Measurements from ENCODE around the gene NECTIN1. TPM values are rescaled to one million over a fixed set of nuclear protein-coding genes. Genes with fewer than 3 reads are reported as not detected.

The NECTIN1 gene
- total RNA-seq, 1 donor from 2014 or later = 85.3 TPM

DNA sequence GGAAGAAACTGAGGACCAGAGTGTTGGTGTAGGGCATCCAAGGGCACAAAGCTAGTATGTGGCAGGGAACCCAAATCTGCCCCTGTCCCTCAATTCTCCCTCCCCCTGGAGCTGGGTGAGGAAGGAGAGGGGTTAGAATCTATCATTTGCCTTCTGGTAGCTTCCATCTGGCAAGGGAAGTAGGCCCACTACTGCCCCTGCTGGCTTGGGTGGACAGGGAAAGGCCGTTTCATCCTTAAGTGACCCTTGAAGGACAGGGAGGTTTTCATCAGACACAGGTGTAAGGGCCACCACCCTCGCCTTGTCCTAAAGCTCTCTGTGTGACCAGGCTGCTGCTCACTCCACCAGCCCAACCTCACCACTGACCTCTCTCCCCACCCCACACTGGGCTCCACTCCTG, 22.1 kb downstream of the NECTIN1 start:
- DNase-seq (ENCODE audit: low read depth) (no peak), FAIRE-seq (peak; percentile 60)
- no peak overlapping the region for H3K4me3 ChIP-seq (ENCODE audit: low read depth, low read length)
- peaks cover 34% of the 10 kb centered on the region for H3K36me3 ChIP-seq (ENCODE audit: control insufficient read depth, insufficient read depth, low read length)
- H3K27me3 ChIP-seq (ENCODE audit: control insufficient read depth, insufficient read depth, low read length) = no peaks in the 10 kb centered on the region
- TF ChIP-seq CTCF (IDR thresholded peaks at IDR 0.05; ENCODE audit: insufficient read depth, low read length, severe bottlenecking) = peak; percentile 57

- no peak for DNase-seq (ENCODE audit: low read depth)
- H3K4me3 ChIP-seq (ENCODE audit: low read depth, low read length) = no peak overlapping the region
- FAIRE-seq = no peak
- H3K27me3 ChIP-seq (ENCODE audit: control insufficient read depth, insufficient read depth, low read length) = no peaks in the 10 kb centered on the region
- peaks cover 29% of the 10 kb centered on the region for H3K36me3 ChIP-seq (ENCODE audit: control insufficient read depth, insufficient read depth, low read length)
- no peak for TF ChIP-seq CTCF (IDR thresholded peaks at IDR 0.05; ENCODE audit: insufficient read depth, low read length, severe bottlenecking)
Measured at GRCh38 chr11:119706029-119706428, 23.0 kb downstream of the NECTIN1 start.

DNA sequence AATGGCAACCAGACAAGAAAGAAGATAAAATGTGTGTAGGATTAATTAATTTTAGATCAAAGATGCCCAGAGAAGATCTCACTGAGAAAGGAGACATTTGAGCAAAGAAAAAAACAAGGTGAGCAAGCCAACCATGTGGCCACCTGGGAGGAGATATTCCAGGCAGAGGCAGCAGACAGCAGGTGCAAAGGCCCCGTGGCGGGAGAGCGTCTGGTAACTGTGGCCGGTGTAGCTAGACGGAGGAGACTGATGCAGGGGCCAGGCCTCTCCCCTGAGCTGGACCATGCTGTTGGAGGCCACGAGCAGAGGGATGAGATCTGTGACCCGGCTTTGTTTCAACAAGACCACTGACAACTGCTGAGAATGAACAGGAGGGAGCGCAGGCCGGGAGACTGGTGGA, 23.6 kb downstream of the NECTIN1 start:
- Histone ChIP-seq H3K36me3 (ENCODE audit: control insufficient read depth, insufficient read depth, low read length) (peaks cover 25% of the 10 kb centered on the region), H3K27me3 (ENCODE audit: control insufficient read depth, insufficient read depth, low read length) (no peaks in the 10 kb centered on the region), H3K4me3 (ENCODE audit: low read depth, low read length) (no peak overlapping the region)
- FAIRE-seq = no peak
- no peak for DNase-seq (ENCODE audit: low read depth)
- no peak for TF ChIP-seq CTCF (IDR thresholded peaks at IDR 0.05; ENCODE audit: insufficient read depth, low read length, severe bottlenecking)

DNA sequence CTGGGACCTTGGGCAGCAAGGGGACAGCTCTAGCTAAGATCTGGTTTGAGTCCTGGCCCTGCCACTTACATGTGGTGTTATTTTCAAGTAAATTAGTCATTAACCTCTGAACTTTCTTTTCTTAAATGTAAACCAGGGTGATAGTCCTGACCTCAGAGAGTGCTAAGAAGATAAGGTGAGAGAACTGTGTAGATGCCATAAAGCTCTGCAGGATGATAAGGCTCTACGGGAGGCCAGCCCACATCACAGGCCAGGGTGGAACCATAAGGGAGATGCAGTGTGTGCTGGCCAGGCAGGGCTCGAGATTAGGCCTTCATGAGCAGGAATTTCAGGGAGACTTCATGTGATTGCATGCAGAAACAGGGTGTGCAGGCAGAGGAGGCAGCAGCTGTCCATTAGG, 24.2 kb downstream of the NECTIN1 start:
- Histone ChIP-seq H3K36me3 (ENCODE audit: control insufficient read depth, insufficient read depth, low read length) (peaks cover 26% of the 10 kb centered on the region), H3K27me3 (ENCODE audit: control insufficient read depth, insufficient read depth, low read length) (no peaks in the 10 kb centered on the region)
- no peak for FAIRE-seq

GRCh38 chr11:119701591-119702549, 27.1 kb downstream of the NECTIN1 start:
- TF ChIP-seq CTCF (IDR thresholded peaks at IDR 0.05; ENCODE audit: insufficient read depth, low read length, severe bottlenecking) = no peak
- DNase-seq (ENCODE audit: low read depth) = peak; percentile 43
- H3K36me3 ChIP-seq (ENCODE audit: control insufficient read depth, insufficient read depth, low read length) = peaks cover 21% of the 10 kb centered on the region

More for the DNA sequence above, 24.2 kb downstream of the NECTIN1 start:
- no peak overlapping the region for H3K4me3 ChIP-seq (ENCODE audit: low read depth, low read length)
- no peak for DNase-seq (ENCODE audit: low read depth)
- no peak for TF ChIP-seq CTCF (IDR thresholded peaks at IDR 0.05; ENCODE audit: insufficient read depth, low read length, severe bottlenecking)

More at GRCh38 chr11:119701591-119702549, 27.1 kb downstream of the NECTIN1 start:
- Histone ChIP-seq H3K4me3 (ENCODE audit: low read depth, low read length) (no peak overlapping the region), H3K27me3 (ENCODE audit: control insufficient read depth, insufficient read depth, low read length) (no peaks in the 10 kb centered on the region)
- FAIRE-seq = peak; percentile 68
